ENCODE results near the gene IFIT1. TPM values are rescaled to one million over a fixed set of nuclear protein-coding genes. Genes with fewer than 3 reads are reported as not detected.
A peak's percentile ranks its signal among the peaks of the same experiment; 100 is the strongest.

The IFIT1 gene
- total and polyA plus RNA-seq, 9 of the 15 experiments (the other 6 are each of a cell fraction or from before 2014, with no cell fraction given) = 0.03 to 0.40 (median 0.18) TPM

GRCh38 chr10:89419548-89419947 lies 27.1 kb downstream of the IFIT1 start:
- no peak for TF ChIP-seq MCM5 (IDR thresholded peaks at IDR 0.05; ENCODE audit: low read depth)
- TF ChIP-seq, protein P1, sequence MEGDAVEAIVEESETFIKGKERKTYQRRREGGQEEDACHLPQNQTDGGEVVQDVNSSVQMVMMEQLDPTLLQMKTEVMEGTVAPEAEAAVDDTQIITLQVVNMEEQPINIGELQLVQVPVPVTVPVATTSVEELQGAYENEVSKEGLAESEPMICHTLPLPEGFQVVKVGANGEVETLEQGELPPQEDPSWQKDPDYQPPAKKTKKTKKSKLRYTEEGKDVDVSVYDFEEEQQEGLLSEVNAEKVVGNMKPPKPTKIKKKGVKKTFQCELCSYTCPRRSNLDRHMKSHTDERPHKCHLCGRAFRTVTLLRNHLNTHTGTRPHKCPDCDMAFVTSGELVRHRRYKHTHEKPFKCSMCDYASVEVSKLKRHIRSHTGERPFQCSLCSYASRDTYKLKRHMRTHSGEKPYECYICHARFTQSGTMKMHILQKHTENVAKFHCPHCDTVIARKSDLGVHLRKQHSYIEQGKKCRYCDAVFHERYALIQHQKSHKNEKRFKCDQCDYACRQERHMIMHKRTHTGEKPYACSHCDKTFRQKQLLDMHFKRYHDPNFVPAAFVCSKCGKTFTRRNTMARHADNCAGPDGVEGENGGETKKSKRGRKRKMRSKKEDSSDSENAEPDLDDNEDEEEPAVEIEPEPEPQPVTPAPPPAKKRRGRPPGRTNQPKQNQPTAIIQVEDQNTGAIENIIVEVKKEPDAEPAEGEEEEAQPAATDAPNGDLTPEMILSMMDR (IDR thresholded peaks at IDR 0.05 in 2 of 3, conservative IDR thresholded peaks at IDR 0.05 in 1 of 3; ENCODE audit: insufficient read depth in 2 of 3, low read depth in 1 of 3, low read length in 3 of 3) = peak in 2 of 3 experiments; percentile 19 to 26; a peak in 1 of 6 replicates
- no peak for TF ChIP-seq NR1H2 (CRISPR knock-in tag; IDR thresholded peaks at IDR 0.05)
- no peak for TF ChIP-seq ZNF695 (CRISPR knock-in tag; IDR thresholded peaks at IDR 0.05)
- POLR2A ChIA-PET = no interaction called here
- in situ Hi-C loops (cut with MboI) = no loop called here
- CTCF ChIA-PET (ENCODE audit: low intra/inter-chr PET ratio) = no interaction called here
- Histone ChIP-seq H3K4me1 (replicated peaks in 1 of 2; ENCODE audit: control insufficient read depth in 2 of 2, insufficient read depth in 2 of 2, low read length in 2 of 2) (peaks cover 0 to 7% of the 10 kb centered on the region in 2 experiments; a peak in 2 of 5 replicates), H3K4me2 (ENCODE audit: insufficient read depth, low read length) (no peak overlapping the region), H3K36me3 (ENCODE audit: control insufficient read depth, insufficient read depth, low read length) (no peaks in the 10 kb centered on the region), H3K9me3 (replicated peaks; ENCODE audit: control insufficient read depth, insufficient read depth, low read depth, low read length) (no peaks in the 10 kb centered on the region), H3K27me3 (ENCODE audit: control insufficient read depth in 2 of 2, insufficient read depth in 2 of 2, low read length in 2 of 2) (peaks cover 0 to 3% of the 10 kb centered on the region in 2 experiments; a peak in 2 of 5 replicates), H3K9me1 (ENCODE audit: control insufficient read depth, insufficient read depth, low read length) (no peaks in the 10 kb centered on the region), H3K4me3 (no peak overlapping the region), H3K79me2 (ENCODE audit: control insufficient read depth, insufficient read depth, low read length) (no peaks in the 10 kb centered on the region), H2AFZ (ENCODE audit: low read depth, low read length) (no peak overlapping the region), H3K9ac (ENCODE audit: insufficient read depth in 1 of 2, low read depth in 2 of 2, low read length in 2 of 2) (no peak overlapping the region), H3K27ac (ENCODE audit: extremely low read depth, low read depth, low read length) (no peak overlapping the region), H4K20me1 (replicated peaks; ENCODE audit: control insufficient read depth, insufficient read depth, low read length) (no peaks in the 10 kb centered on the region)
- WGBS (ENCODE audit: insufficient coverage, low coverage, missing lambda C conversion rate) = 3% methylated on average over 3 of the region's 3 CpGs
- BruUV-seq (replicated peaks) = no TSS peak
- ATAC-seq = no peak
- intact Hi-C loops (cut with micrococcal nuclease) = no loop called here
- FAIRE-seq = no peak
- peak in 2 of 4 experiments; percentile 23 to 24 for DNase-seq (ENCODE audit: extremely low read depth in 1 of 4, low spot score in 3 of 4)
